NCI-H128 (cell line): Measurements from ENCODE around the gene BCAS3.

Source experiments
- DNase-seq: peaks from one replicate; lab custom pipeline; 2025; ENCODE audit not compliant: unreplicated experiment; lab: John Stamatoyannopoulos, UW

Gene BCAS3

GRCh38 chr17:61388561-61389356 lies 711.1 kb downstream of the BCAS3 start:
- no peak for DNase-seq

GRCh38 chr17:61389670-61390478 lies 712.2 kb downstream of the BCAS3 start:
- DNase-seq, result no peak

GRCh38 chr17:61390479-61390791 lies 712.8 kb downstream of the BCAS3 start:
- no peak for DNase-seq

GRCh38 chr17:61391595-61392291 lies 714.1 kb downstream of the BCAS3 start:
- no peak for DNase-seq

GRCh38 chr17:61392679-61393078 lies 715.0 kb downstream of the BCAS3 start:
- no peak for DNase-seq

GRCh38 chr17:61393550-61393903 lies 715.9 kb downstream of the BCAS3 start:
- DNase-seq, result no peak

- no peak for DNase-seq
Observed at GRCh38 chr17:61393904-61394629, 716.4 kb downstream of the BCAS3 start.

GRCh38 chr17:61394630-61395408 lies 717.2 kb downstream of the BCAS3 start:
- no peak for DNase-seq

- no peak for DNase-seq
Observed at GRCh38 chr17:61395409-61395982, 717.8 kb downstream of the BCAS3 start.

- no peak for DNase-seq
Observed at GRCh38 chr17:61395983-61396585, 718.4 kb downstream of the BCAS3 start.

- DNase-seq, result no peak
Observed at GRCh38 chr17:61396586-61397085, 719.0 kb downstream of the BCAS3 start.

- no peak for DNase-seq
Observed at GRCh38 chr17:61397086-61397842, 719.6 kb downstream of the BCAS3 start.

- DNase-seq, result no peak
Observed at GRCh38 chr17:61398721-61399130, 721.1 kb downstream of the BCAS3 start.

GRCh38 chr17:61399131-61400065 lies 721.7 kb downstream of the BCAS3 start, which contains the start of gene TBX2:
TBX2 (plus strand) TSS chr17:61399843; CDS start chr17:61400177, 334 bp downstream.
- DNase-seq, result no peak

GRCh38 chr17:61400066-61400716 lies 722.5 kb downstream of the BCAS3 start:
- DNase-seq, result no peak

- no peak for DNase-seq
Observed at GRCh38 chr17:61400717-61401388, 723.2 kb downstream of the BCAS3 start.
